ENCODE results near the gene ELOVL6. TPM values are rescaled to one million over a fixed set of nuclear protein-coding genes. Genes with fewer than 3 reads are reported as not detected.

The ELOVL6 gene
- total RNA-seq, 1 donor from 2014 or later = 25.5 TPM

DNA sequence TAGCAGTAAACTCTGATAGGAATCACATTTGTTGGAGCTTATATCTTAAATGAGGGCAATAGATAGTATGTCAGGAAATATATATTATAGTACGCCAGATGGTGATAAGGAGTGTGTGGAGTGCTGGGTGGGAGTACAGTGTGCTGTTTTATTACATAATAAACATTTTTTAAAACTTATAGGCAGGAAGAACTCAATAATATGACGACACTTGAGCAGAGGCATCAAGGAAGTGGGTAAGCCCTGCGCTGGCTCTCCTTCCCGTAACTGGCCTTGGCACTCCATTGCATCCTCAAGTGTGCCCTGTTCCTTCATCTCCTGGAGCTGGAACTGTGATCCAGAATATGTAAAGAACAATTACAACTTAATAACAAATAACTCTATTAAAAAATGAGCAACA lies 123.8 kb downstream of the ELOVL6 start:
- Mint-ChIP-seq H3K9me3 (ENCODE audit: unreplicated experiment) (peaks cover 8% of the 10 kb centered on the region), H3K27me3 (ENCODE audit: low read depth, unreplicated experiment) (no peaks in the 10 kb centered on the region), H3K27ac (ENCODE audit: unreplicated experiment) (no peak overlapping the region), H3K4me3 (ENCODE audit: unreplicated experiment) (no peak overlapping the region), H3K36me3 (ENCODE audit: low read depth, unreplicated experiment) (peaks cover 17% of the 10 kb centered on the region), H3K4me1 (ENCODE audit: low read depth, unreplicated experiment) (peaks cover 13% of the 10 kb centered on the region)
- TF ChIP-seq, protein P1, sequence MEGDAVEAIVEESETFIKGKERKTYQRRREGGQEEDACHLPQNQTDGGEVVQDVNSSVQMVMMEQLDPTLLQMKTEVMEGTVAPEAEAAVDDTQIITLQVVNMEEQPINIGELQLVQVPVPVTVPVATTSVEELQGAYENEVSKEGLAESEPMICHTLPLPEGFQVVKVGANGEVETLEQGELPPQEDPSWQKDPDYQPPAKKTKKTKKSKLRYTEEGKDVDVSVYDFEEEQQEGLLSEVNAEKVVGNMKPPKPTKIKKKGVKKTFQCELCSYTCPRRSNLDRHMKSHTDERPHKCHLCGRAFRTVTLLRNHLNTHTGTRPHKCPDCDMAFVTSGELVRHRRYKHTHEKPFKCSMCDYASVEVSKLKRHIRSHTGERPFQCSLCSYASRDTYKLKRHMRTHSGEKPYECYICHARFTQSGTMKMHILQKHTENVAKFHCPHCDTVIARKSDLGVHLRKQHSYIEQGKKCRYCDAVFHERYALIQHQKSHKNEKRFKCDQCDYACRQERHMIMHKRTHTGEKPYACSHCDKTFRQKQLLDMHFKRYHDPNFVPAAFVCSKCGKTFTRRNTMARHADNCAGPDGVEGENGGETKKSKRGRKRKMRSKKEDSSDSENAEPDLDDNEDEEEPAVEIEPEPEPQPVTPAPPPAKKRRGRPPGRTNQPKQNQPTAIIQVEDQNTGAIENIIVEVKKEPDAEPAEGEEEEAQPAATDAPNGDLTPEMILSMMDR (IDR thresholded peaks at IDR 0.05; ENCODE audit: insufficient read depth, low read depth, low read length) = no peak
- no peak for TF ChIP-seq EZH2 (IDR thresholded peaks at IDR 0.05; ENCODE audit: insufficient read depth, low read length)
- Histone ChIP-seq H3K27me3 (ENCODE audit: insufficient read depth, low read length) (no peaks in the 10 kb centered on the region), H3K4me3 (ENCODE audit: insufficient read depth, low read depth, low read length) (no peak overlapping the region), H3K36me3 (ENCODE audit: insufficient read depth, low read length) (no peaks in the 10 kb centered on the region), H3K9me3 (ENCODE audit: insufficient read depth, low read depth, low read length) (no peaks in the 10 kb centered on the region), H3K79me2 (ENCODE audit: insufficient read depth, low read length) (no peaks in the 10 kb centered on the region), H4K20me1 (ENCODE audit: insufficient read depth, low read length) (no peaks in the 10 kb centered on the region), H3K9ac (ENCODE audit: low read length) (no peak overlapping the region), H3K27ac (ENCODE audit: low read depth, low read length) (no peak overlapping the region), H2AFZ (ENCODE audit: low read depth, low read length) (no peak overlapping the region), H3K4me1 (ENCODE audit: insufficient read depth, low read length) (no peaks in the 10 kb centered on the region), H3K4me2 (ENCODE audit: low read length) (no peak overlapping the region)
- no peak for FAIRE-seq
- no peak for DNase-seq (ENCODE audit: low read depth)

DNA sequence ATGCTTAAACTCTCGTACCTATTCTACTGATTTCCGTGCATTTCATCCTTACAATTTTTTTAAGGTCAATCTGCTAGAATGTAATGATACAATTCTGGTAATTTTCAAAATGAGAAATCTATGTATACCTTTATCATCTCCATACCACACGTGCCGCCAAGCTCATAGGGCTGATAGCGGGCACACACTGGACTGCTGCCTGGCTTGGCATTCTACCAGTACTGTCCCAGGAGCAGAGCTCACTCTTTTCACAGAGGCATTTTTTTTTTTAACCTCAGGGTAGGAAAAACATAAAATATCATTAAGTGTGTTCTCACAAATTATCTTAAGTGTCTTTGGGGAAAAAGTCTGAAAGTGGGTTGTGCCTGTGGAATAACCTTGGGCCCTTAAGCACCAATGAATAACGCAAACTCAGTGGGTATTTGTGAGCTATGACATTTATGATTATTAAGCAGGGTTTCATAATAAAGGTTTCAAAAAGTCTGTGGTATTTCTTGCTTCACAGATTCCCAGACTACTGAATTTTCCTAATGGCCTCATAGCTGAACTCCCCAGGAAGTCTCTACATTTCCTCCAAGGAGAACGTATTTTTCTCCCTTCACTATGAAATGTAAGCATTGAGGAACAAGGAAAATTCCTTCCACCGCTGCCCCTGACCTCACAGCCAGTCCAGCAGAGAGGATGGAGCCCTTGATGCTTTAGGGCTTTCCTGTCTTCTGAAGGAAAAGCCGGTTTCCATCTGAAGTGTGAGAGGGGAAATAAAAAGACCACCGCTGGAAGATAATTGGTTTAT lies 125.2 kb downstream of the ELOVL6 start:
- DNase-seq (ENCODE audit: low read depth) (no peak), FAIRE-seq (no peak)
- no peak overlapping the region for H3K4me2 ChIP-seq (ENCODE audit: low read length)
- H3K36me3 ChIP-seq (ENCODE audit: insufficient read depth, low read length) = no peaks in the 10 kb centered on the region
- H3K79me2 ChIP-seq (ENCODE audit: insufficient read depth, low read length) = no peaks in the 10 kb centered on the region
- H3K27ac ChIP-seq (ENCODE audit: low read depth, low read length) = no peak overlapping the region
- Mint-ChIP-seq H3K9me3 (ENCODE audit: unreplicated experiment) (peaks cover 4% of the 10 kb centered on the region), H3K27me3 (ENCODE audit: low read depth, unreplicated experiment) (no peaks in the 10 kb centered on the region), H3K27ac (ENCODE audit: unreplicated experiment) (no peak overlapping the region), H3K4me1 (ENCODE audit: low read depth, unreplicated experiment) (peaks cover 13% of the 10 kb centered on the region), H3K36me3 (ENCODE audit: low read depth, unreplicated experiment) (peaks cover 17% of the 10 kb centered on the region), H3K4me3 (ENCODE audit: unreplicated experiment) (no peak overlapping the region)
- H4K20me1 ChIP-seq (ENCODE audit: insufficient read depth, low read length) = no peaks in the 10 kb centered on the region
- no peaks in the 10 kb centered on the region for H3K9me3 ChIP-seq (ENCODE audit: insufficient read depth, low read depth, low read length)
- H2AFZ ChIP-seq (ENCODE audit: low read depth, low read length) = no peak overlapping the region
- H3K4me1 ChIP-seq (ENCODE audit: insufficient read depth, low read length) = no peaks in the 10 kb centered on the region
- no peak overlapping the region for H3K9ac ChIP-seq (ENCODE audit: low read length)
- TF ChIP-seq, protein P1 (IDR thresholded peaks at IDR 0.05; ENCODE audit: insufficient read depth, low read depth, low read length) = no peak
- H3K27me3 ChIP-seq (ENCODE audit: insufficient read depth, low read length) = no peaks in the 10 kb centered on the region
- no peak overlapping the region for H3K4me3 ChIP-seq (ENCODE audit: insufficient read depth, low read depth, low read length)

- DNase-seq (ENCODE audit: low read depth) (no peak), FAIRE-seq (no peak)
- Histone ChIP-seq H3K79me2 (ENCODE audit: insufficient read depth, low read length) (no peaks in the 10 kb centered on the region), H3K27me3 (ENCODE audit: insufficient read depth, low read length) (no peaks in the 10 kb centered on the region), H3K4me2 (ENCODE audit: low read length) (no peak overlapping the region), H4K20me1 (ENCODE audit: insufficient read depth, low read length) (no peaks in the 10 kb centered on the region), H3K4me1 (ENCODE audit: insufficient read depth, low read length) (no peaks in the 10 kb centered on the region), H3K36me3 (ENCODE audit: insufficient read depth, low read length) (no peaks in the 10 kb centered on the region), H3K27ac (ENCODE audit: low read depth, low read length) (no peak overlapping the region), H2AFZ (ENCODE audit: low read depth, low read length) (no peak overlapping the region), H3K4me3 (ENCODE audit: insufficient read depth, low read depth, low read length) (no peak overlapping the region), H3K9me3 (ENCODE audit: insufficient read depth, low read depth, low read length) (no peaks in the 10 kb centered on the region), H3K9ac (ENCODE audit: low read length) (no peak overlapping the region)
- H3K27me3 Mint-ChIP-seq (ENCODE audit: low read depth, unreplicated experiment) = no peaks in the 10 kb centered on the region
- no peak overlapping the region for H3K4me3 Mint-ChIP-seq (ENCODE audit: unreplicated experiment)
- H3K9me3 Mint-ChIP-seq (ENCODE audit: unreplicated experiment) = no peaks in the 10 kb centered on the region
- H3K27ac Mint-ChIP-seq (ENCODE audit: unreplicated experiment) = no peak overlapping the region
- H3K4me1 Mint-ChIP-seq (ENCODE audit: low read depth, unreplicated experiment) = peaks cover 13% of the 10 kb centered on the region
- H3K36me3 Mint-ChIP-seq (ENCODE audit: low read depth, unreplicated experiment) = peaks cover 8% of the 10 kb centered on the region
- TF ChIP-seq EZH2 (IDR thresholded peaks at IDR 0.05; ENCODE audit: insufficient read depth, low read length) = no peak
- TF ChIP-seq, protein P1 (IDR thresholded peaks at IDR 0.05; ENCODE audit: insufficient read depth, low read depth, low read length) = no peak
Measured at GRCh38 chr4:110071466-110071865, 126.9 kb downstream of the ELOVL6 start.
